ENCODE measurements around the gene DDX23. TPM values are rescaled to one million over a fixed set of nuclear protein-coding genes. Genes with fewer than 3 reads are reported as not detected.
A peak's percentile ranks its signal among the peaks of the same experiment; 100 is the strongest.

The DDX23 gene
- total and polyA plus RNA-seq, 9 donors: 48.0 to 108 (median 70.5) TPM

DNA sequence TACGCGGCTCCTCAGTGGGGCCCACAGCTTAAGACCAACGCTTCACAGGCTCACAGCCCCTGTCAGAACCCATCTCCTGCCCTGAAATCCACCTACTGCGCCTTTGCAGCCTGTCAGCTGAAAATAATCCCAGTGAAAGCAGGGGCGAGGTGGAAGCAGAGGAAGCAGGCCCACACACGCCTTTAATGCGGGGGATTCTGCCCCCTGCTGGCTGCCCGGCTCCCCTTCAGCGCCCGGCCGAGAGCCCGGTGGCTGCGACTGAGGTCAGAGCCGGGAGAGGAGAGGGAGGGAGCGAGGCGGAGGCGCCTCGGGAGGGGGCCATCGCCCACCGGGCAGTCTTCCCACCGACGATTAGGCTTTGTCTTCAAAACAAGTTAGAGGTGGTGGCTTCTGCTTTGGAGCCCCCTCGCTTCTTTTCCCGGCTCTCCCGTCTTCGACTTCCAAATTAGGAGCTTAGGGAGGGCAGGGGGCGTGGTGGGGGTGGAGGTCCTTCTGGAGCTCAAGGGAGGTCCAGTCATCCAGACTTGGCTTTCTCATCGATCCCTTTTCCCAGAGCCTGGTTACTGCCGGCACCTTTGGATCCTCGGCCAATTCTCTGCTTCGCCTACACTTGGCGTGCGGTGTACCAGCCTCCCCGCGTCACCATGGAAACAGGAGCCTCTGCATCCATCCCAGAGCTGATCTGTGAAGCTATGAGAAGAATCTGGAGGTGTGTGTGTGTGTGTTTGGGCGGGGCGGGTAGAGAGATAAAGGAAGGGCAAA is 38.9 kb upstream of the DDX23 start:
- peak; percentile 77 to 83 (median 78) for TF ChIP-seq CTCF (IDR thresholded peaks at IDR 0.05)
- no peak for TF ChIP-seq EP300 (IDR thresholded peaks at IDR 0.05)
- H3K27ac ChIP-seq: no peak overlapping the region
- no peaks in the 10 kb centered on the region for H3K36me3 ChIP-seq
- peak overlapping the region; percentile 22 for H3K4me3 ChIP-seq
- H3K9me3 ChIP-seq: no peaks in the 10 kb centered on the region
- DNase-seq: peak; percentile 60 to 85 (median 78)
- WGBS, 3 donors: 2 to 3% (median 2%) methylated on average over 37 of the region's 37 CpGs
- peaks cover 4% of the 10 kb centered on the region for H3K4me1 ChIP-seq (ENCODE audit: insufficient read depth)
- no peaks in the 10 kb centered on the region for H3K27me3 ChIP-seq
- intact Hi-C loops (cut with DNase I): loop anchor here in 3 of 4 donors (2.0 to 5.0 kb wide), 2 partner anchors 34 to 38 kb away; partner anchors contain the start of gene DDX23 (in 1 of the 3)

DNA sequence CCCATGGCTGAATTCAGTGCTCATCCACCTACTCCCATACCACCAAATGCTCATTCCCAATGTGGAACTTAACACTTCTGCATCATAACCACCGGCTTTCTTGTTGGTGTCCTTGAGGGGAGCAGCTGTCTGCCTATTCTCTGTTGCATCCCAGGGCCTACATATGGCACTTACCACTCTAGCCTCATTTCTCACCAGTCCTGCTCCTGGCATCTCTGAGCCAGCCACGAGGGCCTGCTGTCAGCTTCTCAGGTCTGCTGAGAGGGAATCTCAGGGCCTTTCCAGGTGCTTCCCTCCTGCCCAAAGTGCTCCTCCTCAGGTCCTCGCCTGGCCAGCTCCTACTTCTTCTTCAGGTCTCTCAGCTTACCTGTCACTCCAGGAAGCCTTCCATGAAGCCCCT is 37.7 kb upstream of the DDX23 start:
- WGBS, 3 donors: 60 to 74% (median 73%) methylated on average over 3 of the region's 3 CpGs
- no peak overlapping the region for H3K4me3 ChIP-seq
- TF ChIP-seq POLR2A (IDR thresholded peaks at IDR 0.05) (no peak), EP300 (IDR thresholded peaks at IDR 0.05) (no peak), CTCF (IDR thresholded peaks at IDR 0.05) (no peak)
- H3K4me1 ChIP-seq (ENCODE audit: insufficient read depth): peaks cover 4% of the 10 kb centered on the region
- intact Hi-C loops (cut with DNase I): loop anchor here in 3 of 4 donors (2.0 to 5.0 kb wide), 2 partner anchors 32 to 37 kb away; partner anchors contain the start of gene DDX23 (in 1 of the 3)
- no peak overlapping the region for H3K27ac ChIP-seq
- no peaks in the 10 kb centered on the region for H3K27me3 ChIP-seq
- no peak for DNase-seq
- H3K9me3 ChIP-seq: no peaks in the 10 kb centered on the region
- no peaks in the 10 kb centered on the region for H3K36me3 ChIP-seq

GRCh38 chr12:48883305-48884161 is 31.6 kb upstream of the DDX23 start:
- Histone ChIP-seq H3K27ac (no peak overlapping the region), H3K4me3 (no peak overlapping the region), H3K9me3 (no peaks in the 10 kb centered on the region), H3K36me3 (no peaks in the 10 kb centered on the region), H3K4me1 (ENCODE audit: insufficient read depth) (no peaks in the 10 kb centered on the region), H3K27me3 (no peaks in the 10 kb centered on the region)
- WGBS, 3 donors: 66 to 67% (median 66%) methylated on average over 13 of the region's 13 CpGs
- no peak for DNase-seq
- intact Hi-C loops (cut with DNase I): no loop called here
- no peak for TF ChIP-seq EP300 (IDR thresholded peaks at IDR 0.05)
- no peak for TF ChIP-seq POLR2A (IDR thresholded peaks at IDR 0.05)
- no peak for TF ChIP-seq CTCF (IDR thresholded peaks at IDR 0.05)

- Histone ChIP-seq H3K27me3 (no peaks in the 10 kb centered on the region), H3K9me3 (no peaks in the 10 kb centered on the region), H3K36me3 (no peaks in the 10 kb centered on the region), H3K4me3 (no peak overlapping the region), H3K27ac (no peak overlapping the region), H3K4me1 (ENCODE audit: insufficient read depth) (no peaks in the 10 kb centered on the region)
- no peak for DNase-seq
- TF ChIP-seq EP300 (IDR thresholded peaks at IDR 0.05) (no peak), POLR2A (IDR thresholded peaks at IDR 0.05) (no peak), CTCF (IDR thresholded peaks at IDR 0.05) (no peak)
- WGBS, 3 donors: 64 to 78% (median 73%) methylated on average over 3 of the region's 3 CpGs
- intact Hi-C loops (cut with DNase I): no loop called here
Measured at GRCh38 chr12:48882972-48883304, 31.0 kb upstream of the DDX23 start.
